ENCODE measurements around the gene EDEM1.

DNA sequence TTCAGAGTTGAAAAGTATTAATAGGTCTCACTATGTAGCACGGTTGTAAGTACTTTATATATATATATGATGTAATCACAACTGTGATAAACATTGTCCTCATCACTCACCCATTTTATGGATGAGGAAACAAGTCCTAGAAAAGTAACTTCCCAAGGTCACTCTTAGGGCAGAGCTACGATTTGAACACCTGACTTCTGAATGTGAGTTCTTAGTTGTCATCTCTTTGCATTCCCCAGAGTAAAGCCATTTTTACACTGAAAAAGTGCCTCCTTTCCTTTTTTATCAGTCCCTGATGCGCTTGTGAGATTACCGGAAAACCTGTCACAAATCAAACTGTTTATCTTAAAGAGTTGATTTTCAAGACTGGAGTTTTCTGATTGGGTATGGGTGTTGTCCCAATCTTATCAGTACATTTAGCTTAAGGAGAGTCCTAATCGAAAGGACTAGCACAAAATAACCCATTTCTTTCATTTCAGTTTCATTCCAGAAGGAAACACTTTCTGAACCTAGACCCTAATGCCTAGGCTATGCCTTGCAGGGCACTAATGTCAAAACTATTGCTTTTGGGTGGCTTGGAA, 2.3 kb upstream of the EDEM1 start:
- TF ChIP-seq, protein P1, sequence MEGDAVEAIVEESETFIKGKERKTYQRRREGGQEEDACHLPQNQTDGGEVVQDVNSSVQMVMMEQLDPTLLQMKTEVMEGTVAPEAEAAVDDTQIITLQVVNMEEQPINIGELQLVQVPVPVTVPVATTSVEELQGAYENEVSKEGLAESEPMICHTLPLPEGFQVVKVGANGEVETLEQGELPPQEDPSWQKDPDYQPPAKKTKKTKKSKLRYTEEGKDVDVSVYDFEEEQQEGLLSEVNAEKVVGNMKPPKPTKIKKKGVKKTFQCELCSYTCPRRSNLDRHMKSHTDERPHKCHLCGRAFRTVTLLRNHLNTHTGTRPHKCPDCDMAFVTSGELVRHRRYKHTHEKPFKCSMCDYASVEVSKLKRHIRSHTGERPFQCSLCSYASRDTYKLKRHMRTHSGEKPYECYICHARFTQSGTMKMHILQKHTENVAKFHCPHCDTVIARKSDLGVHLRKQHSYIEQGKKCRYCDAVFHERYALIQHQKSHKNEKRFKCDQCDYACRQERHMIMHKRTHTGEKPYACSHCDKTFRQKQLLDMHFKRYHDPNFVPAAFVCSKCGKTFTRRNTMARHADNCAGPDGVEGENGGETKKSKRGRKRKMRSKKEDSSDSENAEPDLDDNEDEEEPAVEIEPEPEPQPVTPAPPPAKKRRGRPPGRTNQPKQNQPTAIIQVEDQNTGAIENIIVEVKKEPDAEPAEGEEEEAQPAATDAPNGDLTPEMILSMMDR (IDR thresholded peaks at IDR 0.05), result no peak
- TF ChIP-seq POLR2A (IDR thresholded peaks at IDR 0.05), result no peak

Measured in testis (tissue), 2 donors.